ENCODE data around the gene WNT9B.

Gene WNT9B

GRCh38 chr17:46832331-46832821, 19.0 kb upstream of the WNT9B start:
- Histone ChIP-seq H3K27me3 (ENCODE audit: insufficient read depth, low read depth) (no peaks in the 10 kb centered on the region), H3K4me2 (no peak overlapping the region), H3K4me3 (IDR thresholded peaks at IDR 0.05; ENCODE audit: insufficient read depth, low read depth, low read length) (no peak overlapping the region), H4K20me1 (ENCODE audit: insufficient read depth) (no peaks in the 10 kb centered on the region), H3K27ac (no peak overlapping the region), H3K4me1 (ENCODE audit: low read depth, poor library complexity, severe bottlenecking) (no peaks in the 10 kb centered on the region), H2AFZ (ENCODE audit: low read depth) (no peak overlapping the region), H3K9ac (no peak overlapping the region), H3K79me2 (ENCODE audit: insufficient read depth, low read depth) (no peaks in the 10 kb centered on the region), H3K36me3 (ENCODE audit: insufficient read depth) (no peaks in the 10 kb centered on the region)
- no peak for TF ChIP-seq CTCF (conservative IDR thresholded peaks at IDR 0.05; ENCODE audit: low read depth, low read length)

DNA sequence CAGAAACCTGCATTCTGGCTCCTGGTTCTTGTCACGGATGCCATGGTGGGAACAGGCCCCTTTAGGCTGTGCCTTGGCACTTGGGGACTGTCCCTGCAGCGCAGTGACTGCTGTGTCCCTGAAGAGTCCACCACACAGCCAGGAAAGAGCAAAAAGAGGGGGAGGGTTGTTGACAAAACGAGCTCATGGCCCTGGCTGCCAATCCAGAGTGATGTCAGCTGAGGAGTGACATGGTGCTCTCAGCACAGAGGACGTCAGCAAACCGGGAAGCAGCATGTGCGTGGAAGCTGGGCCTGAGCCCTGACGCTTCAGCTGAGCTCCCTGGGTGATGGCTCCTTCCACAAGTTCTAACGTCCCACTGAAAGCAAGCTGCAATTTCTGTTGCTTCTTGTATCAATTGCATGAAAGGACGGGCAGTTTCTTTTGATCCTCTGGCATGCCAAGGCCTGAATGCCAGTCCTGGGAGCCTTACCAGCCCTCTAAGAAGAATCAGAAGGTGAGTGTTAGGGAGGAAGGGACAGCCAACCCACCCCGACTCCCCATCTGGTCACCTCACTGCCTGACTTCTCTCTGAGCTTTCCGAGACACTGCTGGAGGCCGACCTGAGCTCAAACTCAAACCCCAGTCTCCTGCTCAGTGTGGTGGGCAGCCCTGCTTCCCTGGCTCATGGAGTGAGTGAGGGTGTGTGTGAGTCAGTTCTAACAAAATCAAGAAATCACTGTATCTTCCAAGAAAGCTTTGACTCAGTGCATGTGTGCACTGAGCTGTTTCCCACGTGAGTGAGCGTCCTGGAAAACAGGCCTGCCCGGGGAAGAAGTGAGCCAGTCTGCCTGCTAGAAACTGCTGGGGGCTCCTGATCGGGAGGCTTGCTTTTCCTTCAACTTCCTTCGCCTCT, 18.2 kb upstream of the WNT9B start:
- H3K4me2 ChIP-seq, result no peak overlapping the region
- no peak overlapping the region for H3K27ac ChIP-seq
- no peaks in the 10 kb centered on the region for H3K79me2 ChIP-seq (ENCODE audit: insufficient read depth, low read depth)
- H3K4me3 ChIP-seq (IDR thresholded peaks at IDR 0.05; ENCODE audit: insufficient read depth, low read depth, low read length), result no peak overlapping the region
- H2AFZ ChIP-seq (ENCODE audit: low read depth), result no peak overlapping the region
- H3K4me1 ChIP-seq (ENCODE audit: low read depth, poor library complexity, severe bottlenecking), result no peaks in the 10 kb centered on the region
- no peak for TF ChIP-seq CTCF (conservative IDR thresholded peaks at IDR 0.05; ENCODE audit: low read depth, low read length)
- no peak overlapping the region for H3K9ac ChIP-seq
- H3K36me3 ChIP-seq (ENCODE audit: insufficient read depth), result no peaks in the 10 kb centered on the region
- H4K20me1 ChIP-seq (ENCODE audit: insufficient read depth), result no peaks in the 10 kb centered on the region
- no peaks in the 10 kb centered on the region for H3K27me3 ChIP-seq (ENCODE audit: insufficient read depth, low read depth)

DNA sequence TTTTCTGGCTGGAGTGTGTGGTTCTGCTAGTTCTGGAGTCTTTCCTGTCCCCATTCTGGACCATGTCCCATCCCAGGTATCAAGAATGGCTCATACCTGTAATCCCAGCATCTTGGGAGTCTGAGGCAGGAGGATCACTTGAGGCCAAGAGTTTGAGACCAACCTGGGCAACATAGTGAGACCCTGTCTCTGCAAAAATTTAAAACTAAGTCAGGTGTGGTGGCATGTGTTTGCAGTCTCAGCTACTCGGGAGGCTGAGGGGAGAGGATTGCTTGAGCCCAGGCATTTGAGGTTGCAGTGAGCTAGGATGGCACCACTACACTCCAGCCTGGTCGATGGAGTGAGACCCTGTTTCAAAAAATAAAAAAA, 17.6 kb upstream of the WNT9B start:
- Histone ChIP-seq H3K36me3 (ENCODE audit: insufficient read depth) (no peaks in the 10 kb centered on the region), H2AFZ (ENCODE audit: low read depth) (no peak overlapping the region), H3K9ac (no peak overlapping the region), H3K4me2 (no peak overlapping the region), H3K79me2 (ENCODE audit: insufficient read depth, low read depth) (no peaks in the 10 kb centered on the region), H3K4me1 (ENCODE audit: low read depth, poor library complexity, severe bottlenecking) (no peaks in the 10 kb centered on the region), H3K27ac (no peak overlapping the region), H3K4me3 (IDR thresholded peaks at IDR 0.05; ENCODE audit: insufficient read depth, low read depth, low read length) (no peak overlapping the region), H4K20me1 (ENCODE audit: insufficient read depth) (no peaks in the 10 kb centered on the region), H3K27me3 (ENCODE audit: insufficient read depth, low read depth) (no peaks in the 10 kb centered on the region)
- TF ChIP-seq CTCF (conservative IDR thresholded peaks at IDR 0.05; ENCODE audit: low read depth, low read length), result no peak

GRCh38 chr17:46834846-46835245, 16.5 kb upstream of the WNT9B start:
- Histone ChIP-seq H3K4me1 (ENCODE audit: low read depth, poor library complexity, severe bottlenecking) (no peaks in the 10 kb centered on the region), H2AFZ (ENCODE audit: low read depth) (no peak overlapping the region), H4K20me1 (ENCODE audit: insufficient read depth) (no peaks in the 10 kb centered on the region), H3K27ac (no peak overlapping the region), H3K36me3 (ENCODE audit: insufficient read depth) (no peaks in the 10 kb centered on the region), H3K4me2 (no peak overlapping the region), H3K9ac (no peak overlapping the region), H3K4me3 (IDR thresholded peaks at IDR 0.05; ENCODE audit: insufficient read depth, low read depth, low read length) (no peak overlapping the region), H3K79me2 (ENCODE audit: insufficient read depth, low read depth) (no peaks in the 10 kb centered on the region), H3K27me3 (ENCODE audit: insufficient read depth, low read depth) (no peaks in the 10 kb centered on the region)
- no peak for TF ChIP-seq CTCF (conservative IDR thresholded peaks at IDR 0.05; ENCODE audit: low read depth, low read length)
